HL-60/S4 treated with retinoic acid at 250 ng/mL for 4 days and 3 days (cell line): Measurements from ENCODE around the gene KLRD1.
"Not testable (repeated sequence)": the region's sequence is repeated elsewhere in the genome, so short reads cannot be mapped to it uniquely, and the experiment has no call there.

Experiments used
- in situ Hi-C: fragments of 300-500 bp; cut with MboI; formaldehyde crosslinking; loops from 2 replicates; pipeline ENCODE4 v1.7.0; 2022; ENCODE audit warnings: low sequenced_read_pairs

The KLRD1 gene

DNA sequence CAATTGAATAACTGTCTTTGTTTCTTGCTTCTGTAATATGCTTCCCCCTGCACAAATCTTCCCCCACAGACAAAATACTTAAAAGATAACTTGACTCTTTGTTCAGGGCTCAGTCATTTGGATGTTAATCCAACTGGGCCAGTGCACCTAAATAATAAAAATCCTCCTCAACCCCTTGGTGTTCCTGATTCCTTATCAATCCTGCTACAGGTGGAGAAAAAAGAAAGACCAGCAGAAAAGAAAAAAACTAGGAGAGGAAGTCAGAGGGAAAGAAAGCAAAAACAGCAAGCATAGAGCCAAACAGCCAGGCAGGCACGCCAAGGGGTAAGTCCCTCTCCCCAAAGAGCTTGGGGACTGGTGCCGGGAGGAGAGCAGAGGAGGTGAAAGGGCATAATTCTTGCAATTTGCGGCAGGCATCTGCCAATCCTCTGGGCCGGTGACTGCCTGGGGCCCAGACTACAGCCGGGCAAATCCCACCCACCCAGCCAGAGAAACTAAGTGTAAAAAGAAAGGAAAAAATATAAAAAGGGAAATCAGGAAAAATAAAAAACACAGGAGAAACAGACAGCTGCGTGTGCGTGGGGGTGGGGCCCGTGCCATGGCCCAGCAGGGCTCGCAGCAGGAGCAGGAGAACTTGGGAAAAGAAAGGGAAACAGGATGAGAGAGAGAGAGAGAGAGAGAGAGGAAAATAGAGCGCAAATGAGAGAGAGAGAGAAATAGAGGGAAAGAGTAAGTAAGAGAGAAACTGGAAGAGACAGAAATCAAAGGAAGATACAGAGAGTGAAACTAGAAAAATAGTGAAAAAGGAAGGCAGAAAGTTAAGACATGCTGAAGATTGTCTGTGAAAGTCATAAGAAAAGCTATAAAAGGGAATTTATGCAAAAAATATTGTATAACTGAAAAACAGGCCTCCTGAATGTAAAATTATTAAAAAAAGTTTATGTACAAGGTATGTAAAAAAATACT lies 60.8 kb downstream of the KLRD1 start:
- in situ Hi-C loops, result no loop called here

GRCh38 chr12:10369557-10370415 lies 62.1 kb downstream of the KLRD1 start:
- in situ Hi-C loops, result no loop called here

GRCh38 chr12:10371893-10372535 lies 64.3 kb downstream of the KLRD1 start:
- in situ Hi-C loops, result not testable (repeated sequence)

DNA sequence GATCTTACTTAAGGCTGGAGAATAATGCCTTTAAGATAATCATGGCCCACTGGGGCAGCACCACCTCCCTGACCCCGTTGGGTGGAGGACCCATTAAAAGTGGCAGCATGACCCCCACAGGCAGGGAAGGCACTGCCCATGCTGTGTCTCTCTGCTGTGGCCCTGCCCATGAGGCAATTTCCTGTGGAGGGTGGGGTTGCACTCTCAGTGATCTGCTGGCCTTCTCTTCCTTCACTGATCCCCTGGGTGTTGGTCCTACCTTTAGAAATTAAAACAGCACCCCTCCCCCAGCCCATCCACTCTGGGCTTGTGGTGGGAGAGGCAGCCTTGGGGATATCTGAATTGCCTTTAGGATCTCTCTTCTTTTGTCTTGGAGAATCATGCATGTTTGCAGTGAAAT lies 64.9 kb downstream of the KLRD1 start:
- in situ Hi-C loops, result no loop called here

DNA sequence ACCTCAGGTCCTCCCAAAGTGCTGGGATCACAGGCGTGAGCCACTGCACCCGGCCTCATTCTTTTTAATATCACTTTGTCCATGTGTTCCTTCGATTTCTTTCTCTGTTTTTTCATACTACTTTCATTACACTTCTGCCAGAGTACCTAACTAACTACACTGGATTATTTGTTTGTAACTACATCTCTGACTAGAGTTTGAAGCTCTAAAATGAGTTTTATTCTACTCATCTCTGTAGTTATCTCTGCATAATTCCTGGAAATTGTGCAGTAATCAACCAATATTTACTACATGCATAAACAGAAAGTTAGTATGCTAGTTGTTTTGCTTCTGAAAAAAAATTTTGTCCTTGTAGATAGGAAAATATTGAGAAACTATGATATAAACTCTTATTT lies 67.0 kb downstream of the KLRD1 start:
- in situ Hi-C loops, result no loop called here

- in situ Hi-C loops, result not testable (repeated sequence)
Measured at GRCh38 chr12:10378737-10379136, 71.1 kb downstream of the KLRD1 start.
